CD4-positive, alpha-beta T cell treated with Interleukin-6 for 4 hours (primary cell): ENCODE measurements around the gene AKR7A2.
"Not testable (repeated sequence)": the region's sequence is repeated elsewhere in the genome, so short reads cannot be mapped to it uniquely, and the experiment has no call there.

Source experiments
- DNase-seq: peaks from one replicate; pipeline ENCODE4 v3.0.0-alpha.2; 2020; ENCODE audit warnings: mixed read lengths

The AKR7A2 gene

GRCh38 chr1:19324665-19324990 lies 12.7 kb upstream of the AKR7A2 start:
- no peak for DNase-seq

- DNase-seq = no peak
These were observed 12.2 kb upstream of the AKR7A2 start for GRCh38 chr1:19323987-19324664.

- no peak for DNase-seq
These were observed 10.5 kb upstream of the AKR7A2 start for GRCh38 chr1:19322481-19322880.

- DNase-seq = no peak
These were observed 9.1 kb upstream of the AKR7A2 start for GRCh38 chr1:19321071-19321470.

GRCh38 chr1:19319196-19319595 lies 7.3 kb upstream of the AKR7A2 start:
- no peak for DNase-seq

GRCh38 chr1:19317126-19317910 lies 5.4 kb upstream of the AKR7A2 start:
- DNase-seq = no peak

- DNase-seq = no peak
These were observed 3.6 kb upstream of the AKR7A2 start for GRCh38 chr1:19315378-19316198.

- no peak for DNase-seq
These were observed 2.3 kb upstream of the AKR7A2 start for GRCh38 chr1:19313961-19314882.

GRCh38 chr1:19313636-19313959 lies 1.7 kb upstream of the AKR7A2 start:
- DNase-seq = no peak

- DNase-seq = no peak
These were observed 1.1 kb upstream of the AKR7A2 start for GRCh38 chr1:19312782-19313635.

GRCh38 chr1:19311503-19311930 lies 427 bp downstream of the AKR7A2 start:
- DNase-seq = peak; percentile 33

- no peak for DNase-seq
These were observed 1.0 kb downstream of the AKR7A2 start for GRCh38 chr1:19310720-19311502.

GRCh38 chr1:19310061-19310460 lies 1.9 kb downstream of the AKR7A2 start:
- no peak for DNase-seq

GRCh38 chr1:19309123-19309813 lies 2.7 kb downstream of the AKR7A2 start:
- no peak for DNase-seq

GRCh38 chr1:19308509-19308907 lies 3.4 kb downstream of the AKR7A2 start:
- no peak for DNase-seq

- DNase-seq = no peak
These were observed 4.0 kb downstream of the AKR7A2 start for GRCh38 chr1:19307794-19308508.

- no peak for DNase-seq
These were observed 5.0 kb downstream of the AKR7A2 start for GRCh38 chr1:19306941-19307340.

- DNase-seq = no peak
These were observed 6.1 kb downstream of the AKR7A2 start for GRCh38 chr1:19305880-19306279.

GRCh38 chr1:19304081-19304480 lies 7.9 kb downstream of the AKR7A2 start:
- not testable (repeated sequence) for DNase-seq

- no peak for DNase-seq
These were observed 11.7 kb downstream of the AKR7A2 start for GRCh38 chr1:19300211-19300610.
